K562 (cell line): Measurements from ENCODE around the gene TMEM214. TPM values are rescaled to one million over a fixed set of nuclear protein-coding genes. Genes with fewer than 3 reads are reported as not detected.

Source experiments
- CBX1 ChIP-seq: sonication (generic); IDR thresholded peaks from 2 replicates; pipeline ENCODE4 v1.6.1; 2016; ENCODE audit warnings: antibody characterized with exemption, low read depth, mild to moderate bottlenecking
- E2F3 ChIP-seq: fragments of 250-450 bp; sonication (Bioruptor Pico); IDR thresholded peaks from 2 replicates; pipeline ENCODE4 v1.4.0; 2020; ENCODE audit warnings: mild to moderate bottlenecking
- EP300 ChIP-seq: IDR thresholded peaks from 2 replicates; pipeline ENCODE4 v1.6.1; 2012; ENCODE audit warnings: low read length, improper control_type of control experiment
- ETV5 ChIP-seq: sonication (generic); formaldehyde crosslinking; IDR thresholded peaks from 2 replicates; pipeline ENCODE4 v1.4.0; 2020; ENCODE audit warnings: low read depth, mild to moderate bottlenecking, missing genetic modification reagents
- FOXA3 ChIP-seq, 2 experiments: fragments of 450-650 bp in 1 of 2; sonication (generic) in 1 of 2; formaldehyde crosslinking; IDR thresholded peaks in 1 of 2; conservative IDR thresholded peaks in 1 of 2; 2 replicates each; pipeline versions ENCODE4 v1.4.0 to v1.8.0; 2020 to 2022; ENCODE audit warnings: mild to moderate bottlenecking in 2 of 2, missing genetic modification reagents in 1 of 2
- MAZ ChIP-seq, 2 experiments: fragments of 450-650 bp in 1 of 2; sonication (generic) in 1 of 2; formaldehyde crosslinking; IDR thresholded peaks in 1 of 2; conservative IDR thresholded peaks in 1 of 2; 2 replicates each; pipeline versions ENCODE4 v1.4.0 to v1.5.0; 2020; ENCODE audit warnings: mild to moderate bottlenecking in 1 of 2, missing genetic modification reagents in 1 of 2
- SOX6 ChIP-seq: fragments of 450-650 bp; IDR thresholded peaks from 2 replicates; pipeline ENCODE4 v1.6.1; 2014; ENCODE audit warnings: mild to moderate bottlenecking
- U2AF2 ChIP-seq: fragments of 200-400 bp; formaldehyde crosslinking; optimal IDR thresholded peaks from 2 replicates; pipeline ENCODE3; 2017; ENCODE audit warnings: low read depth, mild to moderate bottlenecking, low read length
- polyA plus RNA-seq, 8 experiments: library from polyadenylated mRNA; depleted of rRNA in 4 of 8; stranded (reverse) in 5 of 8; unstranded in 3 of 8; fragments of >200 nt; fragmentation: Nextera tagmentation in 2 of 8; fragmentation: Illumina TruSeq in 1 of 8; extraction: Ambion mirVana in 2 of 8; extraction: Trizol in 1 of 8; gene quantifications; 2 replicates each; pipeline versions ENCODE4 v1.2.1 to v1.2.3, GENCODE V29; 2011 to 2014; ENCODE audit warnings: inconsistent platforms in 1 of 8, missing spikeins in 1 of 8
- total RNA-seq, 7 experiments: library from RNA; depleted of rRNA in 6 of 7; stranded (reverse); fragments of >200 nt in 6 of 7; fragmentation: Illumina TruSeq in 2 of 7; extraction: Trizol in 2 of 7; gene quantifications; 2 replicates each; pipeline versions ENCODE4 v1.2.1 to v1.2.3, GENCODE V29; 2011 to 2021; ENCODE audit warnings: low replicate concordance in 1 of 7
- TF ChIP-seq, protein P1 (sequence below), 3 experiments: IDR thresholded peaks in 2 of 3; conservative IDR thresholded peaks in 1 of 3; 2 replicates each; pipeline ENCODE4 v1.5.1; 2011 to 2012; ENCODE audit warnings: low read length in 3 of 3, mild to moderate bottlenecking in 3 of 3, control low read depth in 2 of 3, improper control_type of control experiment in 1 of 3, inconsistent platforms in 1 of 3, low read depth in 1 of 3, mixed read lengths in 1 of 3, moderate library complexity in 1 of 3; ENCODE audit not compliant: insufficient read depth in 2 of 3
- TF ChIP-seq, protein P2 (sequence below): fragments of 150-350 bp; conservative IDR thresholded peaks from 2 replicates; pipeline ENCODE4 v1.6.1; 2014; ENCODE audit warnings: low read length
- TF ChIP-seq, protein P3 (sequence below), 2 experiments: fragments of 450-650 bp; formaldehyde crosslinking in 1 of 2; IDR thresholded peaks; 2 replicates each; pipeline versions ENCODE4 v1.4.0 to v1.6.1; 2014 to 2020; ENCODE audit warnings: mild to moderate bottlenecking in 2 of 2, borderline replicate concordance in 1 of 2, low read depth in 1 of 2

TMEM214 gene
- total and polyA plus RNA-seq, 9 of the 15 experiments (the other 6 are each of a cell fraction or from before 2014, with no cell fraction given) = 11.4 to 81.4 (median 44.1) TPM

DNA sequence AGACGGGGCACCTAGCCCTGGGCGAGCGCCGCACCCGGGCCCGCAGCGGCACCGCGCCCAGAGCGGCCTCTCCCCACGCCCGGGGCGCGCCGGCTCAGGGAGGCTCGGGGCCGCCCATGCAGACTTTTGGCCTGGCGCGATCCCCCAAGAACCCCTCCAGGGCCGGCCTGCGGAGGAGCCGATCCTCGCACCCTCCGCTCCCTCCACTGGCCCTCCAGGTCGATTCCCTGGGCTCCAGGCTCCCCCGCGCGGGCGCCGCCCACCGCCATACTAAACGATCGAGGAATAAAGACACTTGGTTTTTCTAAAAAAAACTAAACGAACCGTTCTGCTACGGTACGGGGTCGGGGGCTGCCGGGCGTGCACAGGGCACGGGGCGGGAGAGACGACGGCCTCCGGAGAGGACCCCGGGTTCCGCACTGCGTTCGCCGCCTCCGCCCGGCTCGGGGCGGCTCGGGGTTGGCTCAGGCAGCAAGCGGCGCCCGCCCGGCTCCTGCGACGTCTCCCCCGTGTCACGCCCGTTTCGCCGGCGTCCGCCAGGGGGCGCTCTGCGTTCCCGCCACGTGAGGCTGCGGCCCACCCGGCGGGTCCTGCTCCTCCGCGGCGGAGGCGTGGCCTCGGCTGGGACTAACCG, 53.4 kb downstream of the TMEM214 start (continued):
- TF ChIP-seq, protein P1, sequence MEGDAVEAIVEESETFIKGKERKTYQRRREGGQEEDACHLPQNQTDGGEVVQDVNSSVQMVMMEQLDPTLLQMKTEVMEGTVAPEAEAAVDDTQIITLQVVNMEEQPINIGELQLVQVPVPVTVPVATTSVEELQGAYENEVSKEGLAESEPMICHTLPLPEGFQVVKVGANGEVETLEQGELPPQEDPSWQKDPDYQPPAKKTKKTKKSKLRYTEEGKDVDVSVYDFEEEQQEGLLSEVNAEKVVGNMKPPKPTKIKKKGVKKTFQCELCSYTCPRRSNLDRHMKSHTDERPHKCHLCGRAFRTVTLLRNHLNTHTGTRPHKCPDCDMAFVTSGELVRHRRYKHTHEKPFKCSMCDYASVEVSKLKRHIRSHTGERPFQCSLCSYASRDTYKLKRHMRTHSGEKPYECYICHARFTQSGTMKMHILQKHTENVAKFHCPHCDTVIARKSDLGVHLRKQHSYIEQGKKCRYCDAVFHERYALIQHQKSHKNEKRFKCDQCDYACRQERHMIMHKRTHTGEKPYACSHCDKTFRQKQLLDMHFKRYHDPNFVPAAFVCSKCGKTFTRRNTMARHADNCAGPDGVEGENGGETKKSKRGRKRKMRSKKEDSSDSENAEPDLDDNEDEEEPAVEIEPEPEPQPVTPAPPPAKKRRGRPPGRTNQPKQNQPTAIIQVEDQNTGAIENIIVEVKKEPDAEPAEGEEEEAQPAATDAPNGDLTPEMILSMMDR (IDR thresholded peaks at IDR 0.05 in 2 of 3, conservative IDR thresholded peaks at IDR 0.05 in 1 of 3; ENCODE audit: insufficient read depth in 2 of 3, low read depth in 1 of 3, low read length in 3 of 3) = peak; percentile 62 to 89 (median 88)
- TF ChIP-seq SOX6 (0 out of 2 replicates have a peak, but pooled peaks have one; percentile 49), ETV5 (CRISPR knock-in tag) (peak; percentile 23), MAZ (CRISPR knock-in tag; conservative IDR thresholded peaks at IDR 0.05 in 1 of 2, IDR thresholded peaks at IDR 0.05 in 1 of 2) (peak; percentile 63 to 87), FOXA3 (CRISPR knock-in tag; conservative IDR thresholded peaks at IDR 0.05 in 1 of 2, IDR thresholded peaks at IDR 0.05 in 1 of 2) (no peak), U2AF2 (no peak), CBX1 (peak; percentile 83; the same call in 1 of the 2 replicates), EP300 (0 out of 2 replicates have a peak, but pooled peaks have one; percentile 22), E2F3 (peak; percentile 81; the same call in 1 of the 2 replicates)
- TF ChIP-seq, protein P2, sequence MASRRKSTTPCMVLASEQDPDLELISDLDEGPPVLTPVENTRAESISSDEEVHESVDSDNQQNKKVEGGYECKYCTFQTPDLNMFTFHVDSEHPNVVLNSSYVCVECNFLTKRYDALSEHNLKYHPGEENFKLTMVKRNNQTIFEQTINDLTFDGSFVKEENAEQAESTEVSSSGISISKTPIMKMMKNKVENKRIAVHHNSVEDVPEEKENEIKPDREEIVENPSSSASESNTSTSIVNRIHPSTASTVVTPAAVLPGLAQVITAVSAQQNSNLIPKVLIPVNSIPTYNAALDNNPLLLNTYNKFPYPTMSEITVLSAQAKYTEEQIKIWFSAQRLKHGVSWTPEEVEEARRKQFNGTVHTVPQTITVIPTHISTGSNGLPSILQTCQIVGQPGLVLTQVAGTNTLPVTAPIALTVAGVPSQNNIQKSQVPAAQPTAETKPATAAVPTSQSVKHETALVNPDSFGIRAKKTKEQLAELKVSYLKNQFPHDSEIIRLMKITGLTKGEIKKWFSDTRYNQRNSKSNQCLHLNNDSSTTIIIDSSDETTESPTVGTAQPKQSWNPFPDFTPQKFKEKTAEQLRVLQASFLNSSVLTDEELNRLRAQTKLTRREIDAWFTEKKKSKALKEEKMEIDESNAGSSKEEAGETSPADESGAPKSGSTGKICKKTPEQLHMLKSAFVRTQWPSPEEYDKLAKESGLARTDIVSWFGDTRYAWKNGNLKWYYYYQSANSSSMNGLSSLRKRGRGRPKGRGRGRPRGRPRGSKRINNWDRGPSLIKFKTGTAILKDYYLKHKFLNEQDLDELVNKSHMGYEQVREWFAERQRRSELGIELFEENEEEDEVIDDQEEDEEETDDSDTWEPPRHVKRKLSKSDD = 0 out of 2 replicates have a peak, but pooled peaks have one; percentile 32
- TF ChIP-seq, protein P3, sequence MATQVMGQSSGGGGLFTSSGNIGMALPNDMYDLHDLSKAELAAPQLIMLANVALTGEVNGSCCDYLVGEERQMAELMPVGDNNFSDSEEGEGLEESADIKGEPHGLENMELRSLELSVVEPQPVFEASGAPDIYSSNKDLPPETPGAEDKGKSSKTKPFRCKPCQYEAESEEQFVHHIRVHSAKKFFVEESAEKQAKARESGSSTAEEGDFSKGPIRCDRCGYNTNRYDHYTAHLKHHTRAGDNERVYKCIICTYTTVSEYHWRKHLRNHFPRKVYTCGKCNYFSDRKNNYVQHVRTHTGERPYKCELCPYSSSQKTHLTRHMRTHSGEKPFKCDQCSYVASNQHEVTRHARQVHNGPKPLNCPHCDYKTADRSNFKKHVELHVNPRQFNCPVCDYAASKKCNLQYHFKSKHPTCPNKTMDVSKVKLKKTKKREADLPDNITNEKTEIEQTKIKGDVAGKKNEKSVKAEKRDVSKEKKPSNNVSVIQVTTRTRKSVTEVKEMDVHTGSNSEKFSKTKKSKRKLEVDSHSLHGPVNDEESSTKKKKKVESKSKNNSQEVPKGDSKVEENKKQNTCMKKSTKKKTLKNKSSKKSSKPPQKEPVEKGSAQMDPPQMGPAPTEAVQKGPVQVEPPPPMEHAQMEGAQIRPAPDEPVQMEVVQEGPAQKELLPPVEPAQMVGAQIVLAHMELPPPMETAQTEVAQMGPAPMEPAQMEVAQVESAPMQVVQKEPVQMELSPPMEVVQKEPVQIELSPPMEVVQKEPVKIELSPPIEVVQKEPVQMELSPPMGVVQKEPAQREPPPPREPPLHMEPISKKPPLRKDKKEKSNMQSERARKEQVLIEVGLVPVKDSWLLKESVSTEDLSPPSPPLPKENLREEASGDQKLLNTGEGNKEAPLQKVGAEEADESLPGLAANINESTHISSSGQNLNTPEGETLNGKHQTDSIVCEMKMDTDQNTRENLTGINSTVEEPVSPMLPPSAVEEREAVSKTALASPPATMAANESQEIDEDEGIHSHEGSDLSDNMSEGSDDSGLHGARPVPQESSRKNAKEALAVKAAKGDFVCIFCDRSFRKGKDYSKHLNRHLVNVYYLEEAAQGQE (IDR thresholded peaks at IDR 0.05; ENCODE audit: borderline replicate concordance) = peak; percentile 94
- TF ChIP-seq, protein P3 (CRISPR knock-in tag; IDR thresholded peaks at IDR 0.05; ENCODE audit: low read depth) = peak; percentile 19; the same call in 1 of the 2 replicates
